Body of pancreas (tissue), 4 donors: ENCODE data around the gene AFF3.

Experiments used
- CTCF ChIP-seq, 7 experiments: fragments of 450-650 bp in 4 of 7; fragments of 200-600 bp in 3 of 7; sonication (generic) in 3 of 7; IDR thresholded peaks; one replicate each; pipeline ENCODE4 v1.5.1; 2016 to 2019; ENCODE audit warnings: antibody characterized with exemption in 7 of 7
- POLR2A ChIP-seq, 3 donors: fragments of 450-650 bp; IDR thresholded peaks; one replicate each; pipeline ENCODE4 v1.6.1; 2016; ENCODE audit warnings: antibody characterized with exemption in 3 of 3, mild to moderate bottlenecking in 2 of 3

DNA sequence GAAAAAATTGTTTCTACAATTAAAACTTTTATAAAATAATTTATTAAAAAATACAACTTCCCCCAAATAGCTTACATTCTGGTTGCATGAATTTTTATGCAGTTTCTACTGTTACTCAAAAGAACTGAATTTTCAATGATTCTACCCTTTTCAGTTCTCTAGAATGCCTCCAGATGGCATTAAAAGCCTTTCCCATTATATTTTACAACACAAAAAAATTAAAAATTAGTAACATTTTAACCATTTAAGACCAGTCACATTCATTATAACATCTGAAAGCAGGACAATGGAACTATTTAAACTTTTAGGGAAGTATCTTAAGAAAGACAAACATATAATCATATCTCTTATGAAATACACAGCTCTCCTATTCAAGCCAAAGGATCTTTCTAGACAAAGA lies 416.6 kb downstream of the AFF3 start:
- TF ChIP-seq CTCF (IDR thresholded peaks at IDR 0.05) (peak in 5 of 7 experiments; percentile 15 to 39 (median 23)), POLR2A (IDR thresholded peaks at IDR 0.05) (no peak)
